ENCODE results near the gene LYRM9. TPM values are rescaled to one million over a fixed set of nuclear protein-coding genes. Genes with fewer than 3 reads are reported as not detected.

The LYRM9 gene
- polyA plus RNA-seq, 1 donor (not counting 4 experiments of a cell fraction or from before 2014, with no cell fraction given): 3.0 TPM

DNA sequence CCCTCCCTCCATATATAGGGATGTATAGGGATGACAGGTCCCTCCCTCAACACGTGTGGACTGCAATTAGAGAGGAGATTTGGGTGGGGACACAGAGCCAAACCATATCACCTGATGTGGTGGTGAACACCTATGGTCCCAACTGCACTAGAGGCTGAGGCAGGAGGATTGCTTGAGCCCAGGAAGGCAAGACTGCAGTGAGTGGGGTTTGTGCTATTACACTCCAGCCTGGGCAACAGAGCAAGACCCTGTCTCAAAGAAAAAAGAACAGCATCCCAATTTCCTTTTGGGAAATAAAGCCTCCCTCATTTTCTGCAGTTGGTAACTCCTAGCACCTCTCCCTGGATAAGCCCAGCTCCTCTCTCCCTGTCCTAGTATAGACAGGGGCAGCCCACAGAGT is 23.8 kb upstream of the LYRM9 start:
- Histone ChIP-seq H3K9me3 (ENCODE audit: control insufficient read depth, low read depth, low read length) (no peaks in the 10 kb centered on the region), H2AFZ (ENCODE audit: control insufficient read depth, low read length) (no peak overlapping the region), H4K20me1 (ENCODE audit: control insufficient read depth, extremely low read depth, insufficient read depth, low read length) (no peaks in the 10 kb centered on the region), H3K36me3 (ENCODE audit: control insufficient read depth in 2 of 2, extremely low read depth in 1 of 2, insufficient read depth in 2 of 2, low read length in 2 of 2) (no peaks in the 10 kb centered on the region), H3K27ac (ENCODE audit: control insufficient read depth, insufficient read depth, low read length) (no peak overlapping the region), H3K4me2 (ENCODE audit: control insufficient read depth, extremely low read depth, insufficient read depth, low read depth, low read length) (no peak overlapping the region), H3K9ac (ENCODE audit: control insufficient read depth, extremely low read depth, insufficient read depth, low read length) (no peak overlapping the region), H3K9me1 (ENCODE audit: control insufficient read depth, extremely low read depth, insufficient read depth, low read length) (no peaks in the 10 kb centered on the region), H3K4me1 (ENCODE audit: control insufficient read depth, extremely low read depth, insufficient read depth, low read length) (no peaks in the 10 kb centered on the region), H3K27me3 (ENCODE audit: control insufficient read depth, extremely low read depth, insufficient read depth, low read length) (peaks cover 6% of the 10 kb centered on the region), H3K79me2 (ENCODE audit: control insufficient read depth, insufficient read depth, low read length) (no peaks in the 10 kb centered on the region), H3K4me3 (ENCODE audit: control insufficient read depth in 2 of 3, extremely low read depth in 1 of 3, insufficient read depth in 2 of 3, low read depth in 1 of 3, low read length in 3 of 3) (no peak overlapping the region)
- FAIRE-seq: no peak
- dilution Hi-C loops (cut with MboI; ENCODE audit: extremely low pct_ligation_motif_present, low sequenced_read_pairs): no loop called here
- DNase-seq (ENCODE audit: low read depth, low spot score): no peak
- TF ChIP-seq EZH2 (IDR thresholded peaks at IDR 0.05; ENCODE audit: low read length): no peak
- TF ChIP-seq, protein P1, sequence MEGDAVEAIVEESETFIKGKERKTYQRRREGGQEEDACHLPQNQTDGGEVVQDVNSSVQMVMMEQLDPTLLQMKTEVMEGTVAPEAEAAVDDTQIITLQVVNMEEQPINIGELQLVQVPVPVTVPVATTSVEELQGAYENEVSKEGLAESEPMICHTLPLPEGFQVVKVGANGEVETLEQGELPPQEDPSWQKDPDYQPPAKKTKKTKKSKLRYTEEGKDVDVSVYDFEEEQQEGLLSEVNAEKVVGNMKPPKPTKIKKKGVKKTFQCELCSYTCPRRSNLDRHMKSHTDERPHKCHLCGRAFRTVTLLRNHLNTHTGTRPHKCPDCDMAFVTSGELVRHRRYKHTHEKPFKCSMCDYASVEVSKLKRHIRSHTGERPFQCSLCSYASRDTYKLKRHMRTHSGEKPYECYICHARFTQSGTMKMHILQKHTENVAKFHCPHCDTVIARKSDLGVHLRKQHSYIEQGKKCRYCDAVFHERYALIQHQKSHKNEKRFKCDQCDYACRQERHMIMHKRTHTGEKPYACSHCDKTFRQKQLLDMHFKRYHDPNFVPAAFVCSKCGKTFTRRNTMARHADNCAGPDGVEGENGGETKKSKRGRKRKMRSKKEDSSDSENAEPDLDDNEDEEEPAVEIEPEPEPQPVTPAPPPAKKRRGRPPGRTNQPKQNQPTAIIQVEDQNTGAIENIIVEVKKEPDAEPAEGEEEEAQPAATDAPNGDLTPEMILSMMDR (optimal IDR thresholded peaks at IDR 0.05 in 1 of 3, IDR thresholded peaks at IDR 0.05 in 1 of 3, conservative IDR thresholded peaks at IDR 0.05 in 1 of 3; ENCODE audit: extremely low read depth in 1 of 3, insufficient read depth in 2 of 3, low read length in 3 of 3): no peak

DNA sequence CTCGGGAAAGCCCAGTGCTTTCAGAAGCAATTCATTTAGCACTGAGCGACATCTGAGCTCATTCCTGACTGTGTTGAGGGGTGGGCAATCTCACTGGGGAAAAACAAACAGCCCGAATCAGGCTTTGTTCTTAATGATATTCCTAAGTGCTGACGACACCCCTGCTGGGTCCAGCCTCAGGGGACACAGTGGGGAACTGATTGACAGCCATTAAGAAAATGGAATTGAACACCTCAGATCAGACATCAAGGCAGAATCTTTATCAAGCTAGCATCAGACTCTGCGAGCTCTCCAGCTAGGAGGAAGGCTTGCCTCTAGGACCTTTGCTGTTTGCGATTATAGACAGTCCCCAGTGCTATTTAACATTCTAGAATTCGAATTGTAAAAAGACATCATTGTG is 22.5 kb upstream of the LYRM9 start:
- peaks cover 6% of the 10 kb centered on the region for H3K27me3 ChIP-seq (ENCODE audit: control insufficient read depth, extremely low read depth, insufficient read depth, low read length)
- FAIRE-seq (no peak), DNase-seq (ENCODE audit: low read depth, low spot score) (no peak)
- TF ChIP-seq, protein P1 (optimal IDR thresholded peaks at IDR 0.05 in 1 of 3, IDR thresholded peaks at IDR 0.05 in 1 of 3, conservative IDR thresholded peaks at IDR 0.05 in 1 of 3; ENCODE audit: extremely low read depth in 1 of 3, insufficient read depth in 2 of 3, low read length in 3 of 3): no peak
- TF ChIP-seq EZH2 (IDR thresholded peaks at IDR 0.05; ENCODE audit: low read length): no peak
- H3K9ac ChIP-seq (ENCODE audit: control insufficient read depth, extremely low read depth, insufficient read depth, low read length): no peak overlapping the region
- no peaks in the 10 kb centered on the region for H3K4me1 ChIP-seq (ENCODE audit: control insufficient read depth, extremely low read depth, insufficient read depth, low read length)
- H3K4me3 ChIP-seq (ENCODE audit: control insufficient read depth in 2 of 3, extremely low read depth in 1 of 3, insufficient read depth in 2 of 3, low read depth in 1 of 3, low read length in 3 of 3): no peak overlapping the region
- no peaks in the 10 kb centered on the region for H3K79me2 ChIP-seq (ENCODE audit: control insufficient read depth, insufficient read depth, low read length)
- no peak overlapping the region for H2AFZ ChIP-seq (ENCODE audit: control insufficient read depth, low read length)
- no peaks in the 10 kb centered on the region for H3K9me3 ChIP-seq (ENCODE audit: control insufficient read depth, low read depth, low read length)
- no peaks in the 10 kb centered on the region for H4K20me1 ChIP-seq (ENCODE audit: control insufficient read depth, extremely low read depth, insufficient read depth, low read length)
- dilution Hi-C loops (cut with MboI; ENCODE audit: extremely low pct_ligation_motif_present, low sequenced_read_pairs): no loop called here
- no peaks in the 10 kb centered on the region for H3K36me3 ChIP-seq (ENCODE audit: control insufficient read depth in 2 of 2, extremely low read depth in 1 of 2, insufficient read depth in 2 of 2, low read length in 2 of 2)
- H3K4me2 ChIP-seq (ENCODE audit: control insufficient read depth, extremely low read depth, insufficient read depth, low read depth, low read length): no peak overlapping the region
- no peak overlapping the region for H3K27ac ChIP-seq (ENCODE audit: control insufficient read depth, insufficient read depth, low read length)
- H3K9me1 ChIP-seq (ENCODE audit: control insufficient read depth, extremely low read depth, insufficient read depth, low read length): no peaks in the 10 kb centered on the region
